GM15510 (cell line): ENCODE results near the gene NINL.

Source experiments
- POLR2A ChIP-seq: IDR thresholded peaks from 3 replicates; pipeline ENCODE4 v1.6.1; 2011; ENCODE audit warnings: borderline replicate concordance; ENCODE audit not compliant: insufficient read length; ENCODE audit errors: extremely low read depth

The NINL gene

GRCh38 chr20:25500880-25501351, 84.4 kb downstream of the NINL start:
- no peak for TF ChIP-seq POLR2A

- TF ChIP-seq POLR2A = no peak
Measured at GRCh38 chr20:25499855-25500434, 85.4 kb downstream of the NINL start.

- TF ChIP-seq POLR2A = no peak
Measured at GRCh38 chr20:25499031-25499430, 86.3 kb downstream of the NINL start.

GRCh38 chr20:25498280-25498606, 87.1 kb downstream of the NINL start:
- TF ChIP-seq POLR2A = no peak

DNA sequence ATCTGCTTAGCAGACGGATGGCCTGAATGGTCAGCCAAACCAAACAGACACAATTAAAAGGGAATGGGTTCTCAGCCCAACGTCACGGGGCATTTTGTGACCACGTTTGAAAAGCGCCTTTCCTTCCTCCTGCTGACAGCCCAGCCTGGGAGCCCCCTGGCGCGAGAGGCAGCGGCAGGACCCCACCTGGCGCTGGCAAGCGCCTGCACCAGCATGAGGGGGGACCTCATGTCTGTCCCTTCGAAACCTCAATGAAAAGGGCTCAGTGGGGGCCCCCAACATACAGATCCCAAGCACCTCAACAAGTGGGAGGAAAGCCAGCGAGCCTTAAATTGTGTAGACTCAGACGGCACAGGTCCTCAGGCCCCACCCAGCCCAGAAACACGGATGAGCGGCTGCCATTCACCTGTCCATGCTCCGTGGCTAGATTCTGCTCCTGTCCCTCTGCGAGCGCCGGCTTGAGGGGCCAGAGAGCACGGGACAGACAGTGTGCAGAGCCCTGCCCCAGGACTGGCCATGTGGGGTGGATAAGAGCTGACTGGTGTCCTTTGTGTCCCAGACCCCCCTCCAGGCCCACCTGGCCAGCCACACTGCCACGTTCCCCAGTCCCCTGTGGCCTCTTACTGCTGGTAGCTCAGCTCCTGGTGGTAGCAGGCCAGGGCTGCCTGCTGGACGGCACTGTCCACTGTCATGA, 87.6 kb downstream of the NINL start:
- TF ChIP-seq POLR2A = no peak

- TF ChIP-seq POLR2A = no peak
Measured at GRCh38 chr20:25496968-25497401, 88.3 kb downstream of the NINL start.

GRCh38 chr20:25496165-25496967, 89.0 kb downstream of the NINL start:
- no peak for TF ChIP-seq POLR2A

DNA sequence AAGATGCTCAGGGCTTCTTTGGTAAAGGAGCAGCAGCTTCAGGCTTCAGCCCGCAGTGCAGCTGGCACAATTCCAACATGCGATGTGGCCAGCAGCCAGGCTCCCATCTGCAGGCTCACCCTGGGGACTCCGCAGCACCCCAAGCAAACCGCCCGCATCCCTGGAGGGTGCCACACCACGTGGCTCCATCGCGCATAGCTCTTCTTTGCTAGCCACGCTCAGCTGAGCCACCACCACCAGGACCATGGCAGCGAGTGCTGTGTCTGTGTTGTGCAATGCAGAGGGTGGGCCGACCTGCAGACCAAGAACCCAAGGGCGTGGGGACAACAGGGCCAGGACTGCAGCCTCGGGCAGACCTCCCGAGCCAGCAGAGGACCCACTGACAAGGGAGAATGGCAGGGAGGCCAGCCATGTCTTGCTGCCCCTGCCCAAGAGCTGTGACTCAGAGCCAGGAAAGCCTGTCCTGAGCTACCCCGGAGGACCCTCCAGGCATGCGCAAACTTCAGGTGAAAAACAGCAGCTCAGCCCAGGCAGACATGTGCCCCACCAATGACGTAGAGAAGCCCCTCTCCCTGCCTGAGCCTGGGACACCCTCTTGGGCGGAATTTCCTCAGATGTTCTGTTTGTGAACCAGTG, 90.0 kb downstream of the NINL start:
- TF ChIP-seq POLR2A = no peak

- no peak for TF ChIP-seq POLR2A
Measured at GRCh38 chr20:25494506-25495188, 90.7 kb downstream of the NINL start.

DNA sequence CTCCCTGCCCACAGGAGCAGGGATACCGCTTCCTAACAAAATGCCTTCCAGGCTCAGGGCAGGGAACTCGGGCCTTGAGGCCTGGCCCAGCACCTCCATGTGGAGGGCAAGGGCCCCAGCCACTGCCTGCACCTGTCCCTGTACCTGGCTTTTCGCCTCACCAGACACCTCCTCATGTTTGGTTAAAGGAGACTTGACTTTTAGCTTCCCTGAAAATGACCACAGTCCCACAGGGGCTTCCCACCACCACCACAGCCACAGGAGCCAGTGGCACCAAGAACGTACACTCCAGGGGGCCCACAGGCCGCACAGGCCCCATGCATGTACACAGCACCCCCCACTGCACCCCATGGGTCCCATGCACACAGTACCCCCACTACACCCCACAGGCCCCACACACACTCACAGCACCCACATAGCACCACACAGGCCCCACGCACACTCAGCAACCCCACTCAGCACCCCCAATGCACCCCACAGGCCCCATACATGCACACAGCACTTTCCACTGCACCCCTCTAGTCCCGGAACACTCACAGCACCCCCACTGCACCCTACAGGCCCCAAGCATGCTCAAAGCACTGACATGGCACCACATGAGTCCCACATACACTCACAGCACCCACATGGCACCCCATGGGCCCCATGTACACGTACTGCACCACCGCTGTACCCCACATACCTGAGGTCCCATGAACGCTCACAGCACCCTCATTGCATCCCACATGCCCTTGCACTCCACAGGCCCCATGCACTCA, 91.4 kb downstream of the NINL start:
- no peak for TF ChIP-seq POLR2A

DNA sequence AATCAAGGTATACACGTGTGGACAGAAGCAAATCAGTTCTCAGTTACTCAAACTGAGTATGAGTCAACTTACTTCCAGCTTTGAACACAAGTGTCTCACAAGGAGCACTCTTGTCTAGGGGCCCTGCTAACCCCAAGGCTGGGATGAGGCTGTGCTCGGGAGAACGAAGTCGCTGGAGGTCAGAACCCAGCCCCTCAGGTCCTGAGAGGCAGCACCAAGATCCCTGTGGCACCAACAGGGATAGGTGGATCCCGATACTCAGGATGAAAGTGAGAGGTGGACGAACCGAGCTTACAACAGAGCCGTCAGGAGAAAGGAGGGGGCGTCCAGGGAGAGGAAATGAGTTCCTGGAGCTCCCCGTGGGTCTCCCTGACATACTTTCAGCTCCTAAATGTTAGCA, 92.2 kb downstream of the NINL start:
- no peak for TF ChIP-seq POLR2A

- no peak for TF ChIP-seq POLR2A
Measured at GRCh38 chr20:25491446-25492038, 93.8 kb downstream of the NINL start.

DNA sequence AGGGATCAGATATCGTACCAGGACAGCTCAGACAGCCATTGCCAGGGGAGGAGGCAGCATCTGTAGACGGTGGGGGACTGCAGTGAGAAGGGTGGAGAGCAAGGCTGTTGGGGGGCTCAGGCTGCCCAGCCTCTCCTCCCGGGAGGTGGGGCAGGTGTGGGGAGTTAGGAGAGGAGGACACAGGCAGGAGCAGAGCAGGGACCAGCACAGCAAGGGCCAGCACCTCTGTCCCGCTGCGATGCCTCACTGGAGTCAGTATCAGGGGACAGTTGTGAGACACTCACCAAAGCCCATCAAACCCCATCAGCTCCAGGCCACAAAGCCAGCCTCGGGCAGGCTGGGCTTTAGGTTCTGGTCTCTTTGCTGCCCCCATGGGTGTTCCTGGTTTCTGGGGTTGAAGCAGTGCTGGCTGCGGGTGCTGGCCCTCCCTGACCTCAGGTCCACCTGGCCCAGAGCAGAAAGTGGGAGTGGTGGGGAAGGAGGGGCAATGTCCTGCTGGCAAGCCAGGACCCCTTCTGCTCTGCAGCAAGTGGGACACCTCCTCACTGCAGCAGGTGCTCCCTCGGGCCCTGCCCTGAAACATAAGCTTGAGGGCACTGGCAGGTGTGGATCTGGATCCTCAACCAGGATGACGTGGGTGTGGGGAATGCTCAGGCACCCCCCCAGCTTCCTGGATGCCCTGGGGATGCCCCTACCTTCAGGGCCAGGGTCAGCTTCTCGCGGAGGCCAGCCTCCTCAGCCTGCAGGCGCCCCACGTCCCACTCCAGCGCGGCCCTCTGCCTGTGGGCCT, 94.5 kb downstream of the NINL start:
- TF ChIP-seq POLR2A = no peak
